SK-N-SH treated with all-trans-retinoic acid at 6 μM for 48 hours (cell line): ENCODE data around the gene TNC.

Source experiments
- ATAC-seq: fragments of 200-7000 bp; cut with Tn5 transposase; 3 replicates; pipeline ENCODE4 v1.9.1; 2020; ENCODE audit warnings: mild to moderate bottlenecking, moderate library complexity
- ARNTL ChIP-seq: fragments of 450-650 bp; formaldehyde crosslinking; IDR thresholded peaks from 2 replicates; pipeline ENCODE4 v1.5.0; 2020; ENCODE audit warnings: low read depth, mild to moderate bottlenecking, moderate library complexity, borderline replicate concordance
- BACH2 ChIP-seq: fragments of 250-450 bp; sonication (Bioruptor Pico); IDR thresholded peaks from 2 replicates; pipeline ENCODE4 v1.9.0; 2021; ENCODE audit warnings: mild to moderate bottlenecking, borderline replicate concordance
- CREB5 ChIP-seq: fragments of 250-450 bp; sonication (Bioruptor Pico); IDR thresholded peaks from 2 replicates; pipeline ENCODE4 v1.5.1; 2020; ENCODE audit warnings: low read depth, mild to moderate bottlenecking, moderate library complexity
- CSDC2 ChIP-seq: fragments of 250-450 bp; sonication (Bioruptor Pico); IDR thresholded peaks from 2 replicates; pipeline ENCODE4 v1.5.0; 2020; ENCODE audit warnings: mild to moderate bottlenecking, moderate library complexity
- CSRNP3 ChIP-seq: fragments of 250-450 bp; sonication (Bioruptor Pico); IDR thresholded peaks from 2 replicates; pipeline ENCODE4 v1.5.1; 2021; ENCODE audit warnings: mild to moderate bottlenecking, moderate library complexity
- ESRRG ChIP-seq: fragments of 250-450 bp; sonication (Bioruptor Pico); IDR thresholded peaks from 2 replicates; pipeline ENCODE4 v1.6.1; 2021; ENCODE audit warnings: mild to moderate bottlenecking
- GLIS3 ChIP-seq: fragments of 250-450 bp; sonication (Bioruptor Pico); IDR thresholded peaks from 2 replicates; pipeline ENCODE4 v1.5.0; 2020; ENCODE audit warnings: mild to moderate bottlenecking, moderate library complexity
- ISL1 ChIP-seq: fragments of 250-450 bp; sonication (Bioruptor Pico); IDR thresholded peaks from 2 replicates; pipeline ENCODE4 v2.1.2; 2022; ENCODE audit warnings: mild to moderate bottlenecking, moderate library complexity
- OSR1 ChIP-seq: fragments of 250-450 bp; sonication (Bioruptor Pico); IDR thresholded peaks from 2 replicates; pipeline ENCODE4 v1.8.0; 2022; ENCODE audit warnings: moderate library complexity, mild to moderate bottlenecking, inconsistent platforms
- PATZ1 ChIP-seq: fragments of 250-450 bp; sonication (Bioruptor Pico); IDR thresholded peaks from 2 replicates; pipeline ENCODE4 v1.8.0; 2020; ENCODE audit warnings: mild to moderate bottlenecking, moderate library complexity, borderline replicate concordance
- POU6F1 ChIP-seq: fragments of 250-450 bp; sonication (Bioruptor Pico); IDR thresholded peaks from 2 replicates; pipeline ENCODE4 v1.8.0; 2021; ENCODE audit warnings: low read depth, mild to moderate bottlenecking, moderate library complexity, borderline replicate concordance
- RARB ChIP-seq: fragments of 250-450 bp; sonication (Bioruptor Pico); IDR thresholded peaks from 2 replicates; pipeline ENCODE4 v1.8.0; 2021; ENCODE audit warnings: mild to moderate bottlenecking, moderate library complexity
- TCF4 ChIP-seq: fragments of 250-450 bp; sonication (Bioruptor Pico); IDR thresholded peaks from 2 replicates; pipeline ENCODE4 v1.8.0; 2021; ENCODE audit warnings: mild to moderate bottlenecking, moderate library complexity, borderline replicate concordance
- TOX ChIP-seq: fragments of 250-450 bp; sonication (Bioruptor Pico); IDR thresholded peaks from 2 replicates; pipeline ENCODE4 v1.8.0; 2021; ENCODE audit warnings: mild to moderate bottlenecking, moderate library complexity, borderline replicate concordance
- TSHZ2 ChIP-seq: fragments of 250-450 bp; sonication (Bioruptor Pico); IDR thresholded peaks from 2 replicates; pipeline ENCODE4 v1.5.0; 2020; ENCODE audit warnings: mild to moderate bottlenecking, moderate library complexity
- ZFP3 ChIP-seq: fragments of 250-450 bp; sonication (Bioruptor Pico); IDR thresholded peaks from 2 replicates; pipeline ENCODE4 v1.5.0; 2020; ENCODE audit warnings: mild to moderate bottlenecking, moderate library complexity
- ZFP30 ChIP-seq: fragments of 450-650 bp; formaldehyde crosslinking; IDR thresholded peaks from 2 replicates; pipeline ENCODE4 v1.5.0; 2022; ENCODE audit warnings: mild to moderate bottlenecking, moderate library complexity
- ZNF565 ChIP-seq: fragments of 450-650 bp; formaldehyde crosslinking; conservative IDR thresholded peaks from 2 replicates; pipeline ENCODE4 v1.5.0; 2020; ENCODE audit warnings: low read depth, mild to moderate bottlenecking, moderate library complexity
- ZNF70 ChIP-seq: fragments of 450-650 bp; formaldehyde crosslinking; IDR thresholded peaks from 2 replicates; pipeline ENCODE4 v1.5.0; 2020; ENCODE audit warnings: mild to moderate bottlenecking, moderate library complexity
- ZNF8 ChIP-seq: fragments of 450-650 bp; formaldehyde crosslinking; IDR thresholded peaks from 2 replicates; pipeline ENCODE4 v1.5.0; 2020; ENCODE audit warnings: mild to moderate bottlenecking, moderate library complexity

Gene TNC

GRCh38 chr9:115004545-115004944, 113.4 kb downstream of the TNC start:
- no peak for ATAC-seq
- TF ChIP-seq ZFP3 (CRISPR knock-in tag) = no peak
- no peak for TF ChIP-seq ARNTL (CRISPR knock-in tag)
- no peak for TF ChIP-seq ZNF565 (CRISPR knock-in tag)
- no peak for TF ChIP-seq ISL1 (CRISPR knock-in tag)
- TF ChIP-seq CSRNP3 (CRISPR knock-in tag) = no peak
- TF ChIP-seq ZNF8 (CRISPR knock-in tag) = no peak
- TF ChIP-seq TCF4 (CRISPR knock-in tag) = no peak
- no peak for TF ChIP-seq ESRRG (CRISPR knock-in tag)
- TF ChIP-seq POU6F1 (CRISPR knock-in tag) = no peak
- no peak for TF ChIP-seq ZFP30 (CRISPR knock-in tag)
- TF ChIP-seq BACH2 (CRISPR knock-in tag) = no peak
- no peak for TF ChIP-seq OSR1 (CRISPR knock-in tag)

- TF ChIP-seq ZNF70 = no peak
- TF ChIP-seq ISL1 (CRISPR knock-in tag) = no peak
- TF ChIP-seq ARNTL (CRISPR knock-in tag) = no peak
- TF ChIP-seq CSRNP3 (CRISPR knock-in tag) = no peak
- no peak for TF ChIP-seq CSDC2
- TF ChIP-seq GLIS3 (CRISPR knock-in tag) = no peak
- no peak for TF ChIP-seq TCF4 (CRISPR knock-in tag)
- TF ChIP-seq ZFP3 (CRISPR knock-in tag) = no peak
- TF ChIP-seq ZFP30 (CRISPR knock-in tag) = no peak
- no peak for TF ChIP-seq PATZ1 (CRISPR knock-in tag)
- no peak for TF ChIP-seq BACH2 (CRISPR knock-in tag)
- TF ChIP-seq RARB = no peak
- no peak for TF ChIP-seq TOX (CRISPR knock-in tag)
- TF ChIP-seq CREB5 (CRISPR knock-in tag) = no peak
- TF ChIP-seq TSHZ2 = no peak
- TF ChIP-seq POU6F1 (CRISPR knock-in tag) = no peak
- no peak for ATAC-seq
These were observed 115.4 kb downstream of the TNC start for GRCh38 chr9:115002371-115003120.
